ENCODE results near the gene PIK3C2G.
"Not testable (repeated sequence)": the region's sequence is repeated elsewhere in the genome, so short reads cannot be mapped to it uniquely, and the experiment has no call there.

The PIK3C2G gene

GRCh38 chr12:18693986-18694385 is 432.7 kb downstream of the PIK3C2G start:
- not testable (repeated sequence) for DNase-seq (ENCODE audit: low read depth in 1 of 2, low spot score in 1 of 2)

DNA sequence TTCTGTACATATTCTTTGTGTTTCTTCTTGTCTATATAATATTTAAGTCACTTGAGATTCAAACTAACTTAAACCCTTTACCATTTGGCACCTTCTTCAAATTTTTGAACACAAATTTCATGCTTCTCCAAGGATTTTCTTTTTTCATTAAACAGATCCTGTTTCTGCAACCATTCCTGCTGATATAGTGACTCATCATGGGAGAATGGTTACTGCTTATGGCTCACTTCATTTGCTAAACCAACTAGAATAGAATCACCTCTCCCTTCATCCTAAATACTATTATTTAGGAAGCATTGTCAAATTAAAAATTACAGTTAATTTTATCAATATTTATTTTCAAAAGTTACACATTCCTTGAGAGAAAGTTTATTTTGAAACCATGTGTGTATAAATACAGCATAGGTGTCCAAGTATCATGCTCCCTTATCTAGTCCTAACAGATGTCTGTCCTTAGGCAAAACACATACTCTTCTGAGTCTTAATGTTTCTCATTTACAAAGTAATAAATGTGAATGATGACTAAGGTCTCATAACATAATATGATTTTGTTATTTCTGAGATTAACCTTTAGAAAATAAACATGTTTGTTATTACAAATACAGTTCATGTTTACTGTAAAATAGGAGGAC is 435.8 kb downstream of the PIK3C2G start:
- DNase-seq (ENCODE audit: low read depth in 1 of 2, low spot score in 1 of 2) = no peak

All from activated T-helper 1 cell treated with anti-CD3 and anti-CD28 coated beads, Interleukin-2, amount 50 U/mL, for 16 hours (primary cell).